ENCODE results near the gene TBC1D14.

Gene TBC1D14

DNA sequence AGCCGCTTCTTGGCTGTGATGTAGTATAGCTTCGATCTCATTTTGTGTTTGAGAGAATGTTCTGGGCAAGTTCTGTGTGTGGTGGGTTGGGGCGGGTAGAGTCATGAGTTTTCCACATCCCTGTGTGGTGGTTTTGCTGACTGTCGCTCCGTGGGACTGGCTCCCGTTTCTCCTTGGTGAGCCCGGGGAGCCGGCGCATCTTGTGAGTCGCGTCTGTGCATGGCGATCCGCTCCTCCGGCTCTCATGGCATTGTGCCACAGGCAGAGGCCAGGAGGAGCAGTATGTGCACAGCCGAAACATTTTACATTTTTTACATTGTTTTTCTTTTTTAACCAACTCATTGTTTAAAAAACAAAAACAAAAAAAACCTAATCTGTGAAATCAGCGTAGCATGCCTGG lies 27.7 kb upstream of the TBC1D14 start:
- no peaks in the 10 kb centered on the region for H3K27me3 ChIP-seq (ENCODE audit: low read depth, low read length)
- no peaks in the 10 kb centered on the region for H4K20me1 ChIP-seq (ENCODE audit: insufficient read depth, low read length)
- no peak overlapping the region for H3K4me2 ChIP-seq (ENCODE audit: low read length)
- H3K27ac ChIP-seq (ENCODE audit: low read length): no peak overlapping the region
- peaks cover 21% of the 10 kb centered on the region for H3K36me3 ChIP-seq (replicated peaks; ENCODE audit: low read depth, low read length)
- no peaks in the 10 kb centered on the region for H3K79me2 ChIP-seq (ENCODE audit: low read length)
- no peaks in the 10 kb centered on the region for H3K9me3 ChIP-seq (ENCODE audit: insufficient read depth, low read length)
- TF ChIP-seq CTCF (IDR thresholded peaks at IDR 0.05; ENCODE audit: low read depth, low read length): no peak
- no peak for TF ChIP-seq EZH2phosphoT487 (IDR thresholded peaks at IDR 0.05; ENCODE audit: low read depth)
- no peak overlapping the region for H3K4me3 ChIP-seq (ENCODE audit: low read length)
- H3K4me1 ChIP-seq (ENCODE audit: low read length): 0 out of 2 replicates have a peak, but pooled peaks cover 3% of the 10 kb centered on the region
- no peak overlapping the region for H3K9ac ChIP-seq (ENCODE audit: low read length)
- H2AFZ ChIP-seq (ENCODE audit: low read depth, low read length): no peak overlapping the region

DNA sequence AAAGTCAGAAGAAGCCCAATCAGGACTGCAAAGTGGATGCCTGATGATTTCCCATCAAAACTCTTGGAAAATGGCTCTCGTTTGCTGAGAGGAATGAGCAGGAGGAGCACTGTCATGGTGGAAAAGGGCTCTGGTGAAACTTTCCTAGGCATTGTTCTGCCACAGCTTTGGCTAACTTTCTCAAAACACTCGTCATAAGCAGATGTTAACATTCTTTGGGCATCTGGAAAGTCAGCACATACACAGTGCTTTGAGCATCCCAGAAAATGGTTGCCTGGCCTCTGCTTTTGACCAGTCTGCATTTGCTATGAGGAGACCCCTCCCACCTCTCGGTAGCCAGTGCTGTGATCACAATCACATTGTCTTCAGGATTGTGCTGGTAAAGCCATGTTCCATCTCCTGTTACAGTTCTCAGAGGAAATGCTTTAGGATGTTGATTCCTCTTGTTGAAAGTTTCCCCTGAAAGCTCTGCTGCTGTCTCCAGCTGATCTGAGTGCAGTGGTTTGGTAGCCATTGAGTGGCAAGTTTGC lies 25.2 kb upstream of the TBC1D14 start:
- no peak overlapping the region for H2AFZ ChIP-seq (ENCODE audit: low read depth, low read length)
- H3K27ac ChIP-seq (ENCODE audit: low read length): no peak overlapping the region
- no peaks in the 10 kb centered on the region for H4K20me1 ChIP-seq (ENCODE audit: insufficient read depth, low read length)
- no peak overlapping the region for H3K4me2 ChIP-seq (ENCODE audit: low read length)
- peaks cover 18% of the 10 kb centered on the region for H3K36me3 ChIP-seq (replicated peaks; ENCODE audit: low read depth, low read length)
- no peak overlapping the region for H3K9ac ChIP-seq (ENCODE audit: low read length)
- H3K79me2 ChIP-seq (ENCODE audit: low read length): no peaks in the 10 kb centered on the region
- TF ChIP-seq EZH2phosphoT487 (IDR thresholded peaks at IDR 0.05; ENCODE audit: low read depth) (no peak), CTCF (IDR thresholded peaks at IDR 0.05; ENCODE audit: low read depth, low read length) (no peak)
- H3K4me3 ChIP-seq (ENCODE audit: low read length): no peak overlapping the region
- no peaks in the 10 kb centered on the region for H3K27me3 ChIP-seq (ENCODE audit: low read depth, low read length)
- 0 out of 2 replicates have a peak, but pooled peaks cover 3% of the 10 kb centered on the region for H3K4me1 ChIP-seq (ENCODE audit: low read length)
- H3K9me3 ChIP-seq (ENCODE audit: insufficient read depth, low read length): no peaks in the 10 kb centered on the region

DNA sequence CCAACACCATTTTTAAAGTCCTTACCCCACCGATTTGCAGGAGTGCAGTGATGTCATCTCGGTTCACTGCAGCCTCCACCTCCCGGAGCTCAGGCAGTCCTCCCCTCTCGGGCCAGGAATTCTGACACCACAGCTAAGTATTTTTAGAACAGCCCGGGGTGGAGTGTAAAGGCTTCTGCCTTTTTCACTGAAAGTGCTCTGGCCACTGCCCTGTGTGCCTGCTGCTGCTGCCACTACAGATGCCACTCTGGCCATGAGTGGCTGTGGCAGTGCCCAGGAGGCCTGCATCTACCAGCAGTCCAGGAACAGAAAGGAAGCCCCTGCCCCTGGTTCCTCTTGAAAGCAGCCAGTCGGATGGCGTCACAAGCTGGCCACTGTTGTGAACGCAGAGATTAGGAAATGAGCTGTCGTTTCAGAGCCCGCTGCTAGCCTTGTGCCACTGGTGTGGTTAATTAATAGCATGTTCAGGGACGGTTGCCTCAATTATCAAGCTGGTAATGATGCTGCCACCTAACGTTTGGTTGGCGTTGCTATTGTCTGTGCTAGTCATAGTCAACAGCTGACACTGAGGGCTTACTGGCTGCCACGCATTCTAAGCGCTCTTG lies 23.6 kb upstream of the TBC1D14 start:
- no peaks in the 10 kb centered on the region for H3K79me2 ChIP-seq (ENCODE audit: low read length)
- H3K27ac ChIP-seq (ENCODE audit: low read length): no peak overlapping the region
- 0 out of 2 replicates have a peak, but pooled peaks cover 3% of the 10 kb centered on the region for H3K4me1 ChIP-seq (ENCODE audit: low read length)
- 0 out of 2 replicates have a peak, but pooled peaks cover 8% of the 10 kb centered on the region for H3K9me3 ChIP-seq (ENCODE audit: insufficient read depth, low read length)
- TF ChIP-seq CTCF (IDR thresholded peaks at IDR 0.05; ENCODE audit: low read depth, low read length): peak; percentile 50
- TF ChIP-seq EZH2phosphoT487 (IDR thresholded peaks at IDR 0.05; ENCODE audit: low read depth): no peak
- H3K27me3 ChIP-seq (ENCODE audit: low read depth, low read length): no peaks in the 10 kb centered on the region
- no peak overlapping the region for H2AFZ ChIP-seq (ENCODE audit: low read depth, low read length)
- no peak overlapping the region for H3K9ac ChIP-seq (ENCODE audit: low read length)
- peaks cover 16% of the 10 kb centered on the region for H3K36me3 ChIP-seq (replicated peaks; ENCODE audit: low read depth, low read length)
- no peak overlapping the region for H3K4me3 ChIP-seq (ENCODE audit: low read length)
- no peaks in the 10 kb centered on the region for H4K20me1 ChIP-seq (ENCODE audit: insufficient read depth, low read length)
- H3K4me2 ChIP-seq (ENCODE audit: low read length): no peak overlapping the region

DNA sequence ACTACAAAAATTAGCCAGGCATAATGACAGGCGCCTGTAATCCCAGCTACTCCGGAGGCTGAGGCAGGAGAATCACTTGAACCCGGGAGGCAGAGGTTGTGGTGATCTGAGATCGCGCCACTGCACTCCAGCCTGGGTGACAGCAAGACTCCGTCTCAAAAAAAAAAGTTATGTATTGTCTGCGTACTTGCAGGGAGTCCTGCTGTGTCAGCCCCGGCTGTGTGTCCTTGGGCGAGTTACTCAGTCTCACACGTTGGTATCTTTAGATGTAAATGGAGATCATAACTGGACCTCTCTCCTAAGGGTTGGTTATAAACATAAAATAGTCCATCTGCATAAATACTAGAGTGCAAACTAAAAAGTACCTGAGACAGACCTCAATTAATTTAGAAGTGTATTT lies 22.7 kb upstream of the TBC1D14 start:
- H3K4me2 ChIP-seq (ENCODE audit: low read length): no peak overlapping the region
- H3K79me2 ChIP-seq (ENCODE audit: low read length): no peaks in the 10 kb centered on the region
- no peaks in the 10 kb centered on the region for H4K20me1 ChIP-seq (ENCODE audit: insufficient read depth, low read length)
- H3K4me1 ChIP-seq (ENCODE audit: low read length): 0 out of 2 replicates have a peak, but pooled peaks cover 3% of the 10 kb centered on the region
- H3K9me3 ChIP-seq (ENCODE audit: insufficient read depth, low read length): 0 out of 2 replicates have a peak, but pooled peaks cover 8% of the 10 kb centered on the region
- no peak overlapping the region for H3K4me3 ChIP-seq (ENCODE audit: low read length)
- TF ChIP-seq EZH2phosphoT487 (IDR thresholded peaks at IDR 0.05; ENCODE audit: low read depth) (no peak), CTCF (IDR thresholded peaks at IDR 0.05; ENCODE audit: low read depth, low read length) (no peak)
- H3K9ac ChIP-seq (ENCODE audit: low read length): no peak overlapping the region
- no peak overlapping the region for H3K27ac ChIP-seq (ENCODE audit: low read length)
- no peak overlapping the region for H2AFZ ChIP-seq (ENCODE audit: low read depth, low read length)
- H3K36me3 ChIP-seq (replicated peaks; ENCODE audit: low read depth, low read length): peaks cover 10% of the 10 kb centered on the region
- H3K27me3 ChIP-seq (ENCODE audit: low read depth, low read length): no peaks in the 10 kb centered on the region
